Neural cell (in vitro differentiated cells): Measurements from ENCODE around the gene CDC42EP2.

Experiments used
- EP300 ChIP-seq: fragments of 450-650 bp; conservative IDR thresholded peaks from 2 replicates; pipeline ENCODE4 v1.6.1; 2014; ENCODE audit warnings: antibody characterized with exemption, mild to moderate bottlenecking, moderate library complexity; ENCODE audit not compliant: poor library complexity, severe bottlenecking
- EZH2 ChIP-seq: fragments of 200-600, 300-800 bp; shearing (Covaris generic), sonication (generic); IDR thresholded peaks from 2 replicates; pipeline ENCODE4 v1.6.1; 2014; ENCODE audit warnings: antibody characterized with exemption, low read length, borderline replicate concordance, mild to moderate bottlenecking; ENCODE audit not compliant: insufficient read depth, poor library complexity, severe bottlenecking
- MXI1 ChIP-seq: fragments of 450-650 bp; conservative IDR thresholded peaks from 2 replicates; pipeline ENCODE4 v1.6.1; 2014; ENCODE audit warnings: antibody characterized with exemption, mild to moderate bottlenecking; ENCODE audit not compliant: poor library complexity, severe bottlenecking
- POLR2AphosphoS5 ChIP-seq: IDR thresholded peaks from 2 replicates; pipeline ENCODE4 v1.6.1; 2012
- RAD21 ChIP-seq: fragments of 450-650 bp; conservative IDR thresholded peaks from 2 replicates; pipeline ENCODE4 v1.6.1; 2014; ENCODE audit warnings: antibody characterized with exemption, mild to moderate bottlenecking, moderate library complexity
- REST ChIP-seq: IDR thresholded peaks from 2 replicates; pipeline ENCODE4 v1.6.1; 2012; ENCODE audit warnings: borderline replicate concordance
- SMC3 ChIP-seq: fragments of 450-650 bp; conservative IDR thresholded peaks from 2 replicates; pipeline ENCODE4 v1.6.1; 2014; ENCODE audit warnings: antibody characterized with exemption, mild to moderate bottlenecking, moderate library complexity; ENCODE audit not compliant: poor library complexity
- TF ChIP-seq, protein P1 (sequence below): fragments of 450-650 bp; IDR thresholded peaks from 2 replicates; pipeline ENCODE4 v1.5.1; 2014; ENCODE audit warnings: antibody characterized with exemption, mild to moderate bottlenecking, moderate library complexity; ENCODE audit not compliant: poor library complexity, severe bottlenecking

DNA sequence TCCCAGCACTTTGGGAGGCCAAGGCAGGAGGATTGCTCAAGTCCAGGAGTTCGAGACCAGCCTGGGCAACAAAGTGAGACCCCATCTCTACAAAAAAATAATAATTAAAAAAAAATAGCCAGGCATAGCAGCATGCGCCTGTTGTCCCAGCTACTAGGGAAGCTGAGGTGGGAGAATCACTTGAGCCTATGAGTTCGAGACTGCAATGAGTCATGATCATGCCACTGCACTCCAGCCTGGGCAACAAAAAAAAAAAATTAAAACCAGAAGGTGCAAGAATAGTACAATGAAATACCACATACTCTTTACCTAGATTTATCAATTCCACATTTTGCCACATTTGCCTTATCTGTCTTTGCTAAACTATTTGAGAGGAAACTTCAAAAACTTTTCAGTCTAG is 27.2 kb downstream of the CDC42EP2 start:
- TF ChIP-seq EZH2 (no peak), MXI1 (no peak), RAD21 (no peak), POLR2AphosphoS5 (no peak), EP300 (no peak), SMC3 (no peak), REST (no peak)
- TF ChIP-seq, protein P1, sequence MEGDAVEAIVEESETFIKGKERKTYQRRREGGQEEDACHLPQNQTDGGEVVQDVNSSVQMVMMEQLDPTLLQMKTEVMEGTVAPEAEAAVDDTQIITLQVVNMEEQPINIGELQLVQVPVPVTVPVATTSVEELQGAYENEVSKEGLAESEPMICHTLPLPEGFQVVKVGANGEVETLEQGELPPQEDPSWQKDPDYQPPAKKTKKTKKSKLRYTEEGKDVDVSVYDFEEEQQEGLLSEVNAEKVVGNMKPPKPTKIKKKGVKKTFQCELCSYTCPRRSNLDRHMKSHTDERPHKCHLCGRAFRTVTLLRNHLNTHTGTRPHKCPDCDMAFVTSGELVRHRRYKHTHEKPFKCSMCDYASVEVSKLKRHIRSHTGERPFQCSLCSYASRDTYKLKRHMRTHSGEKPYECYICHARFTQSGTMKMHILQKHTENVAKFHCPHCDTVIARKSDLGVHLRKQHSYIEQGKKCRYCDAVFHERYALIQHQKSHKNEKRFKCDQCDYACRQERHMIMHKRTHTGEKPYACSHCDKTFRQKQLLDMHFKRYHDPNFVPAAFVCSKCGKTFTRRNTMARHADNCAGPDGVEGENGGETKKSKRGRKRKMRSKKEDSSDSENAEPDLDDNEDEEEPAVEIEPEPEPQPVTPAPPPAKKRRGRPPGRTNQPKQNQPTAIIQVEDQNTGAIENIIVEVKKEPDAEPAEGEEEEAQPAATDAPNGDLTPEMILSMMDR, result no peak
